Subcutaneous adipose tissue (tissue), 4 donors: ENCODE measurements around the gene ADAM22. TPM values are rescaled to one million over a fixed set of nuclear protein-coding genes. Genes with fewer than 3 reads are reported as not detected.

ENCODE experiments used
- total RNA-seq, 4 donors: library from RNA; depleted of rRNA; stranded (reverse); fragments of >200 nt; gene quantifications; one replicate each; pipeline ENCODE4 v1.1.0, GENCODE V29; 2016
- TF ChIP-seq, protein P1 (sequence below): fragments of 450-650 bp; IDR thresholded peaks from one replicate; pipeline ENCODE4 v1.5.1; 2016; ENCODE audit warnings: low read depth, mild to moderate bottlenecking, control low read depth, antibody characterized with exemption, moderate library complexity

Gene ADAM22
- total RNA-seq, 4 donors from 2014 or later: 3.1 to 8.1 (median 4.6) TPM

DNA sequence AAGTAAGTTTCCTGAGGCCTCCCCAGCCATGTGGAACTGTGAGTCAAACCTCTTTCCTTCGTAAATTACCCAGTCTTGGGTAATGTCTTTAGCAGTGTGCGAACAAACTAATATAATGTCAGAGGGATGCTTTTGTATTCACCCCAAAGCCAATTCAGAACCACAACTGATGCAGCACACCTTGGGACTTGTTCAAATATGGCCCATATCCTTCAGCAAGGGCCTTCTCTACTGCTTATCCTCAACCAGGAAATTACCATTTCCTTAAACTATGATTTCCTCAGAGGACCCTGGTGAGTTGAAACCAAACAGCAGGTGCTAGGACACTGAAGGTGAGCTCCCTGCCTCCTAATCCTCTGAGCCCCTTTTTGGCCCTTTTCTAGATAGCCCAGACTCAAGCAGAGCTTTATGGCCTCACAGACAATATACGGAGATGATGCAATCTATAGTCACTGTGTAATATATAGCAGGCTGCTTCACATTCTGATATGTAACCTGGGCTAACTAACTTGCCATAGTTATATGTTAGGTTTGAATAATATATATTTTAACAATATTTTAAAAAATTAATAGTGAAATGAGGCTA, 270.6 kb downstream of the ADAM22 start:
- TF ChIP-seq, protein P1, sequence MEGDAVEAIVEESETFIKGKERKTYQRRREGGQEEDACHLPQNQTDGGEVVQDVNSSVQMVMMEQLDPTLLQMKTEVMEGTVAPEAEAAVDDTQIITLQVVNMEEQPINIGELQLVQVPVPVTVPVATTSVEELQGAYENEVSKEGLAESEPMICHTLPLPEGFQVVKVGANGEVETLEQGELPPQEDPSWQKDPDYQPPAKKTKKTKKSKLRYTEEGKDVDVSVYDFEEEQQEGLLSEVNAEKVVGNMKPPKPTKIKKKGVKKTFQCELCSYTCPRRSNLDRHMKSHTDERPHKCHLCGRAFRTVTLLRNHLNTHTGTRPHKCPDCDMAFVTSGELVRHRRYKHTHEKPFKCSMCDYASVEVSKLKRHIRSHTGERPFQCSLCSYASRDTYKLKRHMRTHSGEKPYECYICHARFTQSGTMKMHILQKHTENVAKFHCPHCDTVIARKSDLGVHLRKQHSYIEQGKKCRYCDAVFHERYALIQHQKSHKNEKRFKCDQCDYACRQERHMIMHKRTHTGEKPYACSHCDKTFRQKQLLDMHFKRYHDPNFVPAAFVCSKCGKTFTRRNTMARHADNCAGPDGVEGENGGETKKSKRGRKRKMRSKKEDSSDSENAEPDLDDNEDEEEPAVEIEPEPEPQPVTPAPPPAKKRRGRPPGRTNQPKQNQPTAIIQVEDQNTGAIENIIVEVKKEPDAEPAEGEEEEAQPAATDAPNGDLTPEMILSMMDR: no peak

DNA sequence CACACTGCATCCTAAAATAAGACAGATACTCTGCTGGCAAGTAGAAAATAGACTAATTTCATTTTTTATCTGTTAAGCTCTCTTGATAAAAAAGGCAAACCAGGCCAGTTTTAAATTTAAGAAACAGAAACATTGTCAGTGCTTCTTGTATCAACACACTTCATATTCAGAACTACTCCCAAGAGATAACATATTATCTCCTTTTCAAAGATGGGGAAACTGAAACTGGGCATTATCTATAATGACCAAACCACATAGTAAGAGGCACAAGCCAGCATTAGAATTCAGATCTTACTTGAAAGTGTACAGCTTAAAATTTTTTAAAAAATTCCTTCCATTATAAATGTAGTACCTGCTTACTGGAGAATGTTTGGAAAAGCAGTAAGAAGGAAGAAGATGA, 271.1 kb downstream of the ADAM22 start:
- TF ChIP-seq, protein P1: no peak

DNA sequence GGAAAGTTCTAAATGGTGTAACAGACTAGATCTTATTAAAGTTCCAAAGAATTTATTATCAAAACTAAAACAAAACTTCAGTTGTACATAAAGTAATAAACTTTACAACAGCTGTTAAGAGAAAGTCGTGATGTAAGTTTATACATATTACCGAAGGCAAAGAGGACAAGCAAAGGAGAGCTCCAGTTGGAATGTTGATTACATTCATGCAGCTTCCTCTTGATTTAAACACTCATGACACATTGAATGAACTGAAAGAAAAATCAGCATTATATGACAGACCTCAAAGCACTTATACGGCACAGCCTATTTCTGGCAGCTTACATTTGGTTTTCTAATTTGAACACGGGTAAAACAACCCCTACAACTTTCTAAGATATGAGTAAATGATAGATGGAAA, 272.2 kb downstream of the ADAM22 start:
- TF ChIP-seq, protein P1: no peak

DNA sequence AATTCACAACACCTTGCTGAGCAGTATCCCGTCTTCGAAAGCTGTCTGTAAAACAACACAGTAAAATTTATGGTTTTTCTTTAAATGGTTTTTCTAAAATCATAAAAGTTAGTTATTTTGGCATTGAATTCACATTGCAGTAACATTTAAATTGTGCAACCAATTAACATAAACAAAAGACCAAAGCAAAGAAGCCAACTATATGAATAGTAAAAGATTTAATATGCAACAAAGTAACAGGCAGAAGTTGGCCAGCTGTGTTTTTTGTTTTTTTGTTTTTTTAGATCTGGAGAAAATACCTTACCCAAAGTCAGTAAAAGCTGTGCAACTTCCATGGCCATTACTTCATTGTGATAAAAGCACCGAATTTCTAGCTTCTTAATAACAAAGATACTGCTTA, 274.5 kb downstream of the ADAM22 start:
- TF ChIP-seq, protein P1: no peak

DNA sequence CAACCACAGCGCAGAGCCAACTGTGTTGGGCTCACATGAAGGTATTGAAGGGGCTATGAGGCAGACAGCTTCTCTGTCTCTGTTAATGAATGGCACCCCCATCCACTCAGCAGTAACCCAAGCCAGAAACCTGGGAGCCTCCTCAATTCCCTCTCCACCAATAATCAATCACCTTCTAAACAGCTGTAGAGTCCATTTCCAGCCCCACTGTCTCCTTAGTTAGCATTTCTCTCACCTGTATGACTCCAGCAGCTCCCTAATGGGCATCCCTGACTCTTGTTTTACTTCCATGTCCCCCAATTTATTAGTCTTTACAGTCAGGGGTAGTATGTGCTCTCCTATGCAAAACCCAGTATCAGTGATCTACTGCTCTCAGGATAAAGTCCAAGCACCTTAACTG, 278.9 kb downstream of the ADAM22 start:
- TF ChIP-seq, protein P1: no peak

DNA sequence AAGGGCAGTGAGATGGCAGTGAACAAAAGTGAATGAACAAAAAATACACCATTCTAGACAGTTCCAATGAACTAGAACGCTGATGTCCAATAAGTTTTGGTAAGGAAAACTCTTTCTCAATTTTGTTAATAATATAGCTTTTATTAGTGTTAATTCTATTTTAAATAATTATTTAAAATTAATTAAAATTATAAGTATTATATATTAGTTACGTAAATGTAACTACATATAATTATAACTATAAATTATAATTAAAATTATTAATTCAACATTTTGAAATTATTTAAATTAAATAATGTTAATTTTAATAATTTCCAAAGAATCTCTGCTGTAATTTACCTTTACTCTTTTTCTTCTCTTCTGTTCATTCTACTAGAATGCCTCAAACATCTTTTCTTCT, 280.4 kb downstream of the ADAM22 start:
- TF ChIP-seq, protein P1: no peak

DNA sequence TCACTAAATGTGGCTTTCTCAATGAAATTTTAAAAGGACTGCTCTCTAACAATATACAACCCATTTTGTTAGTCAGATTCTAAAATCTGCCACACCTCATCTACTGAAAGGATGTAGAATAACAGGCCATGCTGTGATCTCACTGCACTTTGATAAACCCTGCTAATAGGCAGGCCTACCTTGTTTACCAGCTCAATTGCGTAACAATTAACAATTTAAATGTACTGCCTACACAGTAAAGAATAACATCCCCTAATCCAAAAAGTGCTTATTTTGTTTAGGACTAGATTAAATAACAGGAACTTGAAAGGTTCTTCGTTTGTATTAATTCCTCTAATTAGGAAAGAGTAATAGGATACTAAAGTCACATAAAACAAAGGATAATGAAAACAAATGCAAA, 281.2 kb downstream of the ADAM22 start:
- TF ChIP-seq, protein P1: no peak
